Thoracic aorta (tissue), 2 donors: ENCODE results near the gene CNTNAP4. TPM values are rescaled to one million over a fixed set of nuclear protein-coding genes. Genes with fewer than 3 reads are reported as not detected.

Experiments
- ATAC-seq: fragments of 150-250 bp; one replicate; pipeline ENCODE4 v1.8.0; 2017; ENCODE audit warnings: low read depth; ENCODE audit not compliant: insufficient number of reproducible peaks, low FRiP score
- DNase-seq: peaks from one replicate; pipeline ENCODE4 v3.0.0-alpha.2; 2020; ENCODE audit warnings: low spot score
- H3K27ac ChIP-seq, 2 donors: fragments of 200-600 bp; sonication (generic); 1 replicate in 1 of 2; 2 replicates in 1 of 2; pipeline ENCODE4 v1.5.1; 2016; ENCODE audit warnings: mild to moderate bottlenecking in 2 of 2, moderate library complexity in 2 of 2
- H3K27me3 ChIP-seq: fragments of 200-600 bp; sonication (generic); replicated peaks from 2 replicates; pipeline ENCODE4 v1.6.0; 2016; ENCODE audit warnings: mild to moderate bottlenecking; ENCODE audit not compliant: insufficient read depth
- H3K36me3 ChIP-seq: fragments of 200-600 bp; sonication (generic); one replicate; pipeline ENCODE4 v1.5.1; 2016
- H3K4me1 ChIP-seq, 2 donors: fragments of 200-600 bp; sonication (generic); 1 replicate in 1 of 2; 2 replicates in 1 of 2; pipeline versions ENCODE4 v1.5.1 to v1.6.0; 2016; ENCODE audit warnings: low read depth in 2 of 2, mild to moderate bottlenecking in 1 of 2; ENCODE audit not compliant: control insufficient read depth in 1 of 2
- H3K4me3 ChIP-seq: fragments of 200-600 bp; sonication (generic); 2 replicates; pipeline ENCODE4 v1.5.1; 2016; ENCODE audit warnings: mild to moderate bottlenecking
- H3K9me3 ChIP-seq: fragments of 200-600 bp; sonication (generic); 2 replicates; pipeline ENCODE4 v1.5.1; 2016
- total RNA-seq, 2 donors: library from RNA; depleted of rRNA; stranded (reverse); fragments of >200 nt; gene quantifications; one replicate each; pipeline versions ENCODE4 v1.1.0 to v1.2.3, GENCODE V29; 2016
- TF ChIP-seq, protein P1 (sequence below): fragments of 200-600 bp; sonication (generic); IDR thresholded peaks from one replicate; pipeline ENCODE4 v1.5.1; 2019; ENCODE audit warnings: antibody characterized with exemption

Gene CNTNAP4
- total RNA-seq, 2 donors from 2014 or later = not detected

DNA sequence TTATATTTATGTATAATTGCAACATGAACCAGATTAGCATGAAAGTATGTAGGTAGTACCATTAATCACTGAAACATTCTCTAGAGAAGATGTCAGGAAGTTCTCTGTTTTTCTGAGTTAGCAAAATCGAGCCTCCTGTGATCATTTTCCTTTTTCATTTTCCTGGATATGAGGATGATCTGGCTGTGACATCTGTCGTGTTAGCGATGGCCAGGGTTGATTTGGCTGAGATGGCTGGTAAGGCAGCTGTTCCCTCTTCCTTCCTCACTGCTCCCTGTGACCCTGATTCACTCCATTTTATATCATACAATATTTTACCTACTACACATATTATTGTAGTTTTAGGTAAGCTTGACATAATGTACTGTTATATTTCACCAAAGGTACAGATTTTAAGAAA lies 10.3 kb downstream of the CNTNAP4 start:
- ATAC-seq = no peak

DNA sequence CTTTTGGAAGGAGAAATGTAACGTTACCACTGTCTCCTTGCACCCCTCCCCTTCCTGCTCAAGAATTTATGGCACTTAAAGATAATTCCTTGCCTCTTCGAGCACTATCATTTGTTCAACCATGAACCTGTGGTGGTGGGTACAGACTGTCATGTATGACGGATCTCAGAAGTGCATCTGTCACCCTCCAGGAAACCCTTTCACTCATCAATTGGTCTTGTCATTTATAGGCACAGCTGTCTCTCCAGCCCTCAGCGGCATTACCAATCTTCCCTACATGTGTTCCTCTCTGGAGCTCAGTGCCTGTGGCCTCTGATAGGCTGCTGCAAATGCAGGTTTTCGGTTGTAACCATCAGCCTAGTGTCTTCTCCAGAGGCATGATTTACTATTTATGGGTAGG lies 15.0 kb downstream of the CNTNAP4 start:
- Histone ChIP-seq H3K27ac (no peak overlapping the region), H3K4me1 (no peaks in the 10 kb centered on the region), H3K27me3 (no peaks in the 10 kb centered on the region), H3K9me3 (no peaks in the 10 kb centered on the region), H3K4me3 (no peak overlapping the region), H3K36me3 (no peaks in the 10 kb centered on the region)
- DNase-seq (no peak), ATAC-seq (no peak)
- TF ChIP-seq, protein P1, sequence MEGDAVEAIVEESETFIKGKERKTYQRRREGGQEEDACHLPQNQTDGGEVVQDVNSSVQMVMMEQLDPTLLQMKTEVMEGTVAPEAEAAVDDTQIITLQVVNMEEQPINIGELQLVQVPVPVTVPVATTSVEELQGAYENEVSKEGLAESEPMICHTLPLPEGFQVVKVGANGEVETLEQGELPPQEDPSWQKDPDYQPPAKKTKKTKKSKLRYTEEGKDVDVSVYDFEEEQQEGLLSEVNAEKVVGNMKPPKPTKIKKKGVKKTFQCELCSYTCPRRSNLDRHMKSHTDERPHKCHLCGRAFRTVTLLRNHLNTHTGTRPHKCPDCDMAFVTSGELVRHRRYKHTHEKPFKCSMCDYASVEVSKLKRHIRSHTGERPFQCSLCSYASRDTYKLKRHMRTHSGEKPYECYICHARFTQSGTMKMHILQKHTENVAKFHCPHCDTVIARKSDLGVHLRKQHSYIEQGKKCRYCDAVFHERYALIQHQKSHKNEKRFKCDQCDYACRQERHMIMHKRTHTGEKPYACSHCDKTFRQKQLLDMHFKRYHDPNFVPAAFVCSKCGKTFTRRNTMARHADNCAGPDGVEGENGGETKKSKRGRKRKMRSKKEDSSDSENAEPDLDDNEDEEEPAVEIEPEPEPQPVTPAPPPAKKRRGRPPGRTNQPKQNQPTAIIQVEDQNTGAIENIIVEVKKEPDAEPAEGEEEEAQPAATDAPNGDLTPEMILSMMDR = no peak

More for the DNA sequence above, 10.3 kb downstream of the CNTNAP4 start:
- DNase-seq = no peak
- Histone ChIP-seq H3K27ac (no peak overlapping the region), H3K4me1 (no peaks in the 10 kb centered on the region), H3K9me3 (no peaks in the 10 kb centered on the region), H3K27me3 (no peaks in the 10 kb centered on the region), H3K4me3 (no peak overlapping the region), H3K36me3 (no peaks in the 10 kb centered on the region)
- TF ChIP-seq, protein P1 = no peak

DNA sequence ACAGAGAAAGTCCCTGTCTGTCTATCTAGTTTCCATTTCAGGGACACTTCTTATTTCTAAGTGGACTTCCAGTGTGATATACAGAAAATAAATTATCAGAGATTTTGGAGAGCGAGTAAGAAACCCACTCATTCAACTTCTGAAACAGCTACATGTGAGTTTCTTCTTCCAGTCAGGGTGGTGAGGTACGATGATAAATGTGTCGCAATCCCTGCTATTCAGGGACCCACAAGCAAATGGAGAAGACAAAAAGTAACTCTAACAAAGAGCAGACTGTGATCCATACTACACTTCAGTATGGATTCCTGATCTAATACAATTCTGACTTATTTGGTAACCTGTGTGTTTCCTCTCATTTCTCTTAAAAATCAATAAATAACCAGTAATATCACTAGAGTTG lies 16.8 kb downstream of the CNTNAP4 start:
- no peak for ATAC-seq

DNA sequence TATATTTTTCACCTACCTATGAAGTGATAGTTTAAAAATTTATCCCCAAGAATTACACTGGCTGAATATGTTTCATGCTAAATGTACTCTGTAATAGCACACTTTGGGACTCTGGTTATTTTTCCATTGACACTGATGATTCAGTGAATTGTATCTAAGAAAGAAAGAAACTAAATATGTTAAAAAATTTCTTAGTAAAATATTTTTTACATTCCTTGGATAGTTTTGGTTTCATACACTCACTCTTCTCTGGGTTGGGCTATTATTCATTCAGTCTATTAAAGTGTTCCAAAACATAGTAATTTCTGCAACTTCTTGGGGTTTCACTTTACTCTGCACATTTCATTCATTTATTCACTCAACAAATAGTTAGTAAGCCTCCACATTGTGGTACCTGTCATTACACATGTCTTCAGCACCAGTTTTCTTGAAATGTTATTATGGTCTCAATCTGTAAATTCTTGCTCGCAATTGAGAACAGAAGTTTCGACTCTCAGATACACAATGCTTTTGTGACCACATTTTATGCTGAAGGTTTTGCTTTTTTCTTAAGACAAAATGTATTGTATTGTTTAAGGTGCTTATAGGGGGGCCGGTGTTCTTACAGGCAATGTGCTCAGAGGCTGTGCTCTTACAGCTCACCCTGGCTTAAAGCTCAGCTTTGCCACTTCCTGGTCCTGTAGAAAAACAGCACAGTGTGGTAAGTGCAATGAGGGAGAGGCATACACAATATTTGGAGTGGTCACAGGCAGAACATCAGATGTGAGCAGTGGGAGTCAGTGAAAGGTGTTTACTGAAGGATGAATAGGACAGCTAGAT lies 17.4 kb downstream of the CNTNAP4 start:
- Histone ChIP-seq H3K36me3 (no peaks in the 10 kb centered on the region), H3K27me3 (no peaks in the 10 kb centered on the region), H3K4me1 (no peaks in the 10 kb centered on the region), H3K4me3 (no peak overlapping the region), H3K27ac (no peak overlapping the region), H3K9me3 (no peaks in the 10 kb centered on the region)
- ATAC-seq (no peak), DNase-seq (no peak)
- TF ChIP-seq, protein P1 = no peak

More for the DNA sequence above, 16.8 kb downstream of the CNTNAP4 start:
- Histone ChIP-seq H3K27ac (no peak overlapping the region), H3K4me3 (no peak overlapping the region), H3K4me1 (no peaks in the 10 kb centered on the region), H3K9me3 (no peaks in the 10 kb centered on the region), H3K36me3 (no peaks in the 10 kb centered on the region), H3K27me3 (no peaks in the 10 kb centered on the region)
- no peak for DNase-seq
- TF ChIP-seq, protein P1 = no peak

DNA sequence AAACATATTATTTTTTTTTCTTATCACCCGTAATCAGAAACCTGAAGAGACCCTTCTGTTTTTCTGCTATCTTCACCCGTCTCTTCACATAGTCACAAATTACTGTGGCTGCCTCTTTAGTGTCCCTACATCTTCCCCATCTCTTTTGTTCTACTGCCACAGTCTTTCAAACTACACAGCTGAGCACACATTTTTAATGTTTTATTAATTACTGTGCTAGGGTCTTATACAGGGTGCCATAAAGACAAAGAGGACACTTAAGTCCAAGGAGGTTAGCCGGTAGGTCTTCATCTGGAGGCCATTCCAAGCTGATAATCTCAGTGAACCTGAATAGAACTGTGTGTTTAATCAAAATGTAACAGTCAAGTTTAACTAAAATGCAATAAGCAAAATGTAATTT lies 20.7 kb downstream of the CNTNAP4 start:
- DNase-seq (no peak), ATAC-seq (no peak)
- no peak overlapping the region for H3K4me3 ChIP-seq
- H3K36me3 ChIP-seq = no peaks in the 10 kb centered on the region
- H3K4me1 ChIP-seq = no peaks in the 10 kb centered on the region
- no peaks in the 10 kb centered on the region for H3K9me3 ChIP-seq
- TF ChIP-seq, protein P1 = no peak
- no peak overlapping the region for H3K27ac ChIP-seq
- no peaks in the 10 kb centered on the region for H3K27me3 ChIP-seq
